HG03159 (cell line): ENCODE data around the gene CMTM7.

Source experiments
- ATAC-seq: cut with Tn5 transposase; IDR thresholded peaks from one replicate; pipeline ENCODE4 v1.9.1; 2021; ENCODE audit warnings: mild to moderate bottlenecking, moderate library complexity; ENCODE audit not compliant: unreplicated experiment

The CMTM7 gene

GRCh38 chr3:32413845-32414521, 22.3 kb downstream of the CMTM7 start:
- ATAC-seq = no peak

GRCh38 chr3:32414522-32415202, 23.0 kb downstream of the CMTM7 start:
- peak; percentile 72 for ATAC-seq

GRCh38 chr3:32419742-32420125, 28.1 kb downstream of the CMTM7 start:
- no peak for ATAC-seq

- peak; percentile 73 for ATAC-seq
Measured at GRCh38 chr3:32420126-32421038, 28.7 kb downstream of the CMTM7 start.

- no peak for ATAC-seq
Measured at GRCh38 chr3:32421185-32421584, 29.5 kb downstream of the CMTM7 start.

GRCh38 chr3:32421991-32422859, 30.6 kb downstream of the CMTM7 start:
- ATAC-seq = no peak

GRCh38 chr3:32422943-32423342, 31.3 kb downstream of the CMTM7 start:
- ATAC-seq = no peak

GRCh38 chr3:32423534-32423933, 31.9 kb downstream of the CMTM7 start:
- ATAC-seq = peak; percentile 47

GRCh38 chr3:32423956-32424557, 32.4 kb downstream of the CMTM7 start:
- no peak for ATAC-seq

- no peak for ATAC-seq
Measured at GRCh38 chr3:32424581-32425250, 33.1 kb downstream of the CMTM7 start.

GRCh38 chr3:32428092-32429068, 36.7 kb downstream of the CMTM7 start:
- ATAC-seq = peak; percentile 75

- ATAC-seq = no peak
Measured at GRCh38 chr3:32430900-32431299, 39.2 kb downstream of the CMTM7 start.

- ATAC-seq = no peak
Measured at GRCh38 chr3:32431481-32431880, 39.8 kb downstream of the CMTM7 start.

GRCh38 chr3:32432045-32432710, 40.5 kb downstream of the CMTM7 start:
- no peak for ATAC-seq

GRCh38 chr3:32432711-32433530, 41.3 kb downstream of the CMTM7 start:
- ATAC-seq = peak; percentile 39

GRCh38 chr3:32434206-32434605, 42.6 kb downstream of the CMTM7 start:
- no peak for ATAC-seq
